Measurements from ENCODE around the gene PRAMEF5. TPM values are rescaled to one million over a fixed set of nuclear protein-coding genes. Genes with fewer than 3 reads are reported as not detected.
"Not testable (repeated sequence)": the region's sequence is repeated elsewhere in the genome, so short reads cannot be mapped to it uniquely, and the experiment has no call there.

PRAMEF5 gene
- not detected for total RNA-seq
- not detected for polyA plus RNA-seq
- long read RNA-seq, donor 1: 0 reads
- long read RNA-seq, donor 2: 0 reads

DNA sequence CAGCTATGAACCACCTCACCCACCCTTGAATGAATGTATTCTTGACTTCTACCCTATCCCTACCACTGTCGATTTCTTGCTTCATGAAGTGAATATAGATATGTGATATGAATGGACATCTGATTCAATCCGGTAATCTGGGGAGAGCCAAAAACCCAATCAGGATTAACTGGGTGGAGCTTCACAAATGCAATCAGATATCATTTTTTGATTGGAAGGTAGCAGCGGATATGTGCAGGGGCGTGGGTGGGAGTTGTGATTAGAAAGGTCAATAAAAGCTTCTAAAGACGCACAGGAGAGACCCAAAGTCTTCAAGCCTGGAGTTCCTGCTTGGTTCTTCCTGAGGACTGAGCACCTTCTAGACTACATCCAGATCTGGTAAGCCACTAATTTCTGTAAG lies at the start of gene PRAMEF5:
PRAMEF5 (plus strand) TSS at position 301 of the 400 bp plus-strand sequence. CDS start 5,071 bp downstream, outside the sequence.
- H3K4me3 ChIP-seq (ENCODE audit: low read length in 2 of 2); intact Hi-C loops (cut with DNase I); H3K4me1 ChIP-seq (ENCODE audit: control insufficient read depth in 1 of 2, insufficient read depth in 2 of 2, low read length in 2 of 2); H3K27me3 ChIP-seq (ENCODE audit: control insufficient read depth in 1 of 2, insufficient read depth in 2 of 2, low read length in 1 of 2); DNase-seq; ATAC-seq (ENCODE audit: low FRiP score); H3K27ac ChIP-seq (ENCODE audit: low read depth in 1 of 2, low read length in 2 of 2); H3K9me3 ChIP-seq (ENCODE audit: control insufficient read depth, low read length); H3K36me3 ChIP-seq (ENCODE audit: control insufficient read depth in 1 of 2, insufficient read depth in 2 of 2, low read length in 1 of 2): not testable (repeated sequence)
- 89 to 100% methylated on average over 1 to 2 of the region's 5 CpGs for WGBS, 2 donors

GRCh38 chr1:13208712-13209111 lies 45.3 kb upstream of the PRAMEF5 start:
- H3K36me3 ChIP-seq (ENCODE audit: control insufficient read depth in 1 of 2, insufficient read depth in 2 of 2, low read length in 1 of 2); H3K4me3 ChIP-seq (ENCODE audit: low read length in 2 of 2); H3K4me1 ChIP-seq (ENCODE audit: control insufficient read depth in 1 of 2, insufficient read depth in 2 of 2, low read length in 2 of 2); ATAC-seq (ENCODE audit: low FRiP score); DNase-seq; H3K9me3 ChIP-seq (ENCODE audit: control insufficient read depth, low read length); H3K27ac ChIP-seq (ENCODE audit: low read depth in 1 of 2, low read length in 2 of 2); intact Hi-C loops (cut with DNase I); H3K27me3 ChIP-seq (ENCODE audit: control insufficient read depth in 1 of 2, insufficient read depth in 2 of 2, low read length in 1 of 2): not testable (repeated sequence)
- WGBS, 2 donors: no CpG with 5 or more reads among the region's 9 CpGs

GRCh38 chr1:13216619-13217018 lies 37.4 kb upstream of the PRAMEF5 start:
- H3K27ac ChIP-seq (ENCODE audit: low read depth in 1 of 2, low read length in 2 of 2); intact Hi-C loops (cut with DNase I); H3K4me1 ChIP-seq (ENCODE audit: control insufficient read depth in 1 of 2, insufficient read depth in 2 of 2, low read length in 2 of 2); H3K36me3 ChIP-seq (ENCODE audit: control insufficient read depth in 1 of 2, insufficient read depth in 2 of 2, low read length in 1 of 2); H3K9me3 ChIP-seq (ENCODE audit: control insufficient read depth, low read length); H3K27me3 ChIP-seq (ENCODE audit: control insufficient read depth in 1 of 2, insufficient read depth in 2 of 2, low read length in 1 of 2); ATAC-seq (ENCODE audit: low FRiP score); H3K4me3 ChIP-seq (ENCODE audit: low read length in 2 of 2); DNase-seq: not testable (repeated sequence)
- no CpG with 5 or more reads among the region's 7 CpGs for WGBS, 2 donors

GRCh38 chr1:13219203-13219602 lies 34.8 kb upstream of the PRAMEF5 start:
- no CpG with 5 or more reads among the region's 3 CpGs for WGBS, 2 donors
- H3K27me3 ChIP-seq (ENCODE audit: control insufficient read depth in 1 of 2, insufficient read depth in 2 of 2, low read length in 1 of 2); ATAC-seq (ENCODE audit: low FRiP score); H3K36me3 ChIP-seq (ENCODE audit: control insufficient read depth in 1 of 2, insufficient read depth in 2 of 2, low read length in 1 of 2); H3K4me1 ChIP-seq (ENCODE audit: control insufficient read depth in 1 of 2, insufficient read depth in 2 of 2, low read length in 2 of 2); H3K27ac ChIP-seq (ENCODE audit: low read depth in 1 of 2, low read length in 2 of 2); H3K9me3 ChIP-seq (ENCODE audit: control insufficient read depth, low read length); intact Hi-C loops (cut with DNase I); H3K4me3 ChIP-seq (ENCODE audit: low read length in 2 of 2); DNase-seq: not testable (repeated sequence)

DNA sequence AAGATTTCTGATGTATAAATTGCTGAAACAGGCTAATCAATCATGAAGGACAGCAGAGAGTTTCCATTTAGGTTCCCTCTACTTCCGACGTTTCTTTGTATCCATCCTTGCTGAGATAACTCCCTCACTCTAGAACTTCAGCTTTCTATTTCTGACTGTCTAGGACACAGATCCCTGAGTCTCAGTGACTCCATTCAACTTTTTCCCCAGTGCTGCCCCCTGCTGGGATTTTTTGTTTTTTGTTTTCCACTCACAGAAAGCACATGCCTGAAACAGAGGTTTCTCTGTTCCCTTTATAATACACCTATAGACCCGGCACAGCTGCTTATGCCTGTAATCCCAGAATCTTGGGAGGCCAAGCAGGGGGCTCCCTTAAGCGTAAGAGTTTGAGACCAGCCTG lies 31.2 kb upstream of the PRAMEF5 start:
- DNase-seq; H3K36me3 ChIP-seq (ENCODE audit: control insufficient read depth in 1 of 2, insufficient read depth in 2 of 2, low read length in 1 of 2); H3K4me1 ChIP-seq (ENCODE audit: control insufficient read depth in 1 of 2, insufficient read depth in 2 of 2, low read length in 2 of 2); H3K4me3 ChIP-seq (ENCODE audit: low read length in 2 of 2); intact Hi-C loops (cut with DNase I); H3K27me3 ChIP-seq (ENCODE audit: control insufficient read depth in 1 of 2, insufficient read depth in 2 of 2, low read length in 1 of 2); H3K27ac ChIP-seq (ENCODE audit: low read depth in 1 of 2, low read length in 2 of 2); H3K9me3 ChIP-seq (ENCODE audit: control insufficient read depth, low read length); ATAC-seq (ENCODE audit: low FRiP score): not testable (repeated sequence)
- no CpG with 5 or more reads among the region's 4 CpGs for WGBS, 2 donors

GRCh38 chr1:13224480-13225060 lies 29.4 kb upstream of the PRAMEF5 start:
- Histone ChIP-seq H3K27ac (ENCODE audit: low read depth in 1 of 2, low read length in 2 of 2) (no peak overlapping the region), H3K4me1 (ENCODE audit: control insufficient read depth in 1 of 2, insufficient read depth in 2 of 2, low read length in 2 of 2) (no peaks in the 10 kb centered on the region), H3K9me3 (ENCODE audit: control insufficient read depth, low read length) (peaks cover 1% of the 10 kb centered on the region), H3K4me3 (ENCODE audit: low read length in 2 of 2) (no peak overlapping the region), H3K36me3 (ENCODE audit: control insufficient read depth in 1 of 2, insufficient read depth in 2 of 2, low read length in 1 of 2) (no peaks in the 10 kb centered on the region), H3K27me3 (ENCODE audit: control insufficient read depth in 1 of 2, insufficient read depth in 2 of 2, low read length in 1 of 2) (peaks cover 0 to 2% of the 10 kb centered on the region in 2 donors)
- intact Hi-C loops (cut with DNase I): no loop called here
- ATAC-seq (ENCODE audit: low FRiP score): peak; percentile 48
- no peak for DNase-seq
- 76 to 77% methylated on average over 5 of the region's 5 CpGs for WGBS, 2 donors

DNA sequence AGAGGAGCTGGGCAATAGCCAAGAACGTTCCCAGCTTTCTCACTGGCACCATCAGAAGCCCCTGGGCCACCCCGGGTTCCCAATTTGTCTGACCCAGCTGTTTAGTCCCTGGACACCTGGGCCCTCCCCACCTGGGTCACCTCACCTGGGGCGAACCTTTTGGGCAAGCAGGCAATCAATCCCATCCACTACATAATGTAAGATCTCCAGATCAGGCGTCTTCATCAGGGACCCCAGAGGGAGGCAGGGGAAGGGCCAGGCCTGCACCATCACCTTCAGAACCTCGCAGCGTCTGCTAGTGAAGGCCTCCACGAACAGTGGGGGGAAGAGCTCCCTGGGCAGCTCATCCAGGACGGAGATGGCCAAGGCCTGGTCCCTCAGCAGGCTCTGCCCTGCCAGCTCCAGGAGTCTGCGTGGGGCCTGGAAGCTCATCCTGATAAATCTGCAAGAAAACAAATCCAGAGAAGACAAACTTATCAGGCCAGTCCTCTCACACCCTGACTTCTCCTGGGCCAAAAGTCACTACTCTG lies 28.3 kb upstream of the PRAMEF5 start, which contains the start of gene PRAMEF18:
PRAMEF18 (minus strand) TSS at position 480 of the 530 bp plus-strand sequence; CDS start at position 432, 48 bp downstream.
- peak; percentile 36 for ATAC-seq (ENCODE audit: low FRiP score)
- intact Hi-C loops (cut with DNase I); DNase-seq: not testable (repeated sequence)

DNA sequence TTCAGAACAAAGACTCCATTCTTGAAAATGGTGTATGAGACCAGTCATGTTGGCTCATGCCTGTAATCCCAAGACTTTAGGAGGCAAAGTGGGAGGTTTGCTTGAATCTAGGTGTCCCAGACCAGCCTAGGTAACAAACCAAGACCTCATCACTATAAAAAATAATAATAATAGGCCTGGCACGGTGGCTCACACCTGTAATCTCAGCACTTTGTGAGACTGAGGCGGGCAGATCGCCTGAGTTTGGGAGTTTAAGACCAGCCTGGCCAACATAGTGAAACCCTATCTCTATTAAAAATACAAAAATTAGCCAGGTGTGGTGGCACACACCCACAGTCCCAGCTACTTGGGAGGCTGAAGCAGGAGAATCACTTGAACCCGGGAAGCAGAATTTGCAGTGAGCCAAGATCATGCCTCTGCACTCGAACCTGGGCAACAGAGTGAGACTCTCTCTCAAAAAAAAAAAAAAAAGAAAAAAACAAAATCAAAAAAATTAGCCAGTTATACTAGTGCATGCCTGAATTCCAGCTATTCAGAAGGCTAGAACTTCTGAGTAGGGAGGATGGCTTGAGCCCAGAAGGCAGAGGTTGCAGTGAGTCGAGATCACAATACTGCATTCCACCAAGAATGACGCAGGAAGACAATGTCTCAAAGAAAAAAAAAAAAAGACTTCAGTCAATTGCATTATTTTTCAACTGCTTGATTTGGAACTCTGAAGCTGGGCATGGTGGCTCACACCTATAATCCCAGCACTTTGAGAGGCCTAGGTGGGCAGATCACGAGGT lies 26.5 kb upstream of the PRAMEF5 start:
- ATAC-seq (ENCODE audit: low FRiP score); H3K36me3 ChIP-seq (ENCODE audit: control insufficient read depth in 1 of 2, insufficient read depth in 2 of 2, low read length in 1 of 2); DNase-seq; H3K4me1 ChIP-seq (ENCODE audit: control insufficient read depth in 1 of 2, insufficient read depth in 2 of 2, low read length in 2 of 2); H3K27me3 ChIP-seq (ENCODE audit: control insufficient read depth in 1 of 2, insufficient read depth in 2 of 2, low read length in 1 of 2); H3K9me3 ChIP-seq (ENCODE audit: control insufficient read depth, low read length); H3K4me3 ChIP-seq (ENCODE audit: low read length in 2 of 2); H3K27ac ChIP-seq (ENCODE audit: low read depth in 1 of 2, low read length in 2 of 2); intact Hi-C loops (cut with DNase I): not testable (repeated sequence)
- 82 to 83% methylated on average over 8 of the region's 8 CpGs for WGBS, 2 donors

More for the DNA sequence above, 28.3 kb upstream of the PRAMEF5 start, which contains the start of gene PRAMEF18:
- H3K4me1 ChIP-seq (ENCODE audit: control insufficient read depth in 1 of 2, insufficient read depth in 2 of 2, low read length in 2 of 2); H3K27me3 ChIP-seq (ENCODE audit: control insufficient read depth in 1 of 2, insufficient read depth in 2 of 2, low read length in 1 of 2); H3K36me3 ChIP-seq (ENCODE audit: control insufficient read depth in 1 of 2, insufficient read depth in 2 of 2, low read length in 1 of 2); H3K27ac ChIP-seq (ENCODE audit: low read depth in 1 of 2, low read length in 2 of 2); H3K9me3 ChIP-seq (ENCODE audit: control insufficient read depth, low read length); H3K4me3 ChIP-seq (ENCODE audit: low read length in 2 of 2): not testable (repeated sequence)
- 70 to 73% methylated on average over 9 of the region's 9 CpGs for WGBS, 2 donors
